Measurements from ENCODE around the gene FXN. TPM values are rescaled to one million over a fixed set of nuclear protein-coding genes. Genes with fewer than 3 reads are reported as not detected.
A peak's percentile ranks its signal among the peaks of the same experiment; 100 is the strongest.

FXN gene
- total and polyA plus RNA-seq, 12 donors, result 7.8 to 41.8 (median 35.0) TPM

DNA sequence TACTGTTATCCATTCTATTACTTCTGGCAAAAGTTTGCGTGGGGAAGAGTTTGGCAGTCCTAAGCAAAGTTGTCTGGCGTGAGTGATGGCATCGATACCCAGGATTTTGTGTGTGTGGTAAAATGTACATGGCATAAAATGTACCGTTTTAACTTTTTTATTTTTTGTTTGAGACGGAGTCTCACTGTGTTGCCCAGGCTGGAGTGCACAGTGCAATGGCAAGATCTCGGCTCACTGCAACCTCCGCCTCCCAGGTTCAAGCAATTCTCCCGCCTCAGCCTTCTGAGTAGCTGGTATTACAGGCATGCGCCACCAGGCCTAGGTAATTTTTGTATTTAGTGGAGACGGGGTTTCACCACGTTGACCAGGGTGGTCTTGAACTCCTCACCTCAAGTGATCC is 83.1 kb downstream of the FXN start:
- DNase-seq (no peak), ATAC-seq (no peak)
- Histone ChIP-seq H3K9me3 (no peaks in the 10 kb centered on the region), H3K4me3 (no peak overlapping the region), H3K27ac (no peak overlapping the region), H3K4me1 (peaks cover 4 to 20% (median 14%) of the 10 kb centered on the region in 9 donors), H3K27me3 (no peaks in the 10 kb centered on the region), H3K36me3 (no peaks in the 10 kb centered on the region)
- TF ChIP-seq, protein P1, sequence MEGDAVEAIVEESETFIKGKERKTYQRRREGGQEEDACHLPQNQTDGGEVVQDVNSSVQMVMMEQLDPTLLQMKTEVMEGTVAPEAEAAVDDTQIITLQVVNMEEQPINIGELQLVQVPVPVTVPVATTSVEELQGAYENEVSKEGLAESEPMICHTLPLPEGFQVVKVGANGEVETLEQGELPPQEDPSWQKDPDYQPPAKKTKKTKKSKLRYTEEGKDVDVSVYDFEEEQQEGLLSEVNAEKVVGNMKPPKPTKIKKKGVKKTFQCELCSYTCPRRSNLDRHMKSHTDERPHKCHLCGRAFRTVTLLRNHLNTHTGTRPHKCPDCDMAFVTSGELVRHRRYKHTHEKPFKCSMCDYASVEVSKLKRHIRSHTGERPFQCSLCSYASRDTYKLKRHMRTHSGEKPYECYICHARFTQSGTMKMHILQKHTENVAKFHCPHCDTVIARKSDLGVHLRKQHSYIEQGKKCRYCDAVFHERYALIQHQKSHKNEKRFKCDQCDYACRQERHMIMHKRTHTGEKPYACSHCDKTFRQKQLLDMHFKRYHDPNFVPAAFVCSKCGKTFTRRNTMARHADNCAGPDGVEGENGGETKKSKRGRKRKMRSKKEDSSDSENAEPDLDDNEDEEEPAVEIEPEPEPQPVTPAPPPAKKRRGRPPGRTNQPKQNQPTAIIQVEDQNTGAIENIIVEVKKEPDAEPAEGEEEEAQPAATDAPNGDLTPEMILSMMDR (IDR thresholded peaks at IDR 0.05), result no peak
- intact Hi-C loops (cut with DNase I), result loop anchor here in 2 of 10 donors (10.0 kb wide), 2 partner anchors 64 to 76 kb away; no protein-coding TSS in a partner anchor
- WGBS, 2 donors, result 92 to 93% methylated on average over 11 of the region's 11 CpGs

DNA sequence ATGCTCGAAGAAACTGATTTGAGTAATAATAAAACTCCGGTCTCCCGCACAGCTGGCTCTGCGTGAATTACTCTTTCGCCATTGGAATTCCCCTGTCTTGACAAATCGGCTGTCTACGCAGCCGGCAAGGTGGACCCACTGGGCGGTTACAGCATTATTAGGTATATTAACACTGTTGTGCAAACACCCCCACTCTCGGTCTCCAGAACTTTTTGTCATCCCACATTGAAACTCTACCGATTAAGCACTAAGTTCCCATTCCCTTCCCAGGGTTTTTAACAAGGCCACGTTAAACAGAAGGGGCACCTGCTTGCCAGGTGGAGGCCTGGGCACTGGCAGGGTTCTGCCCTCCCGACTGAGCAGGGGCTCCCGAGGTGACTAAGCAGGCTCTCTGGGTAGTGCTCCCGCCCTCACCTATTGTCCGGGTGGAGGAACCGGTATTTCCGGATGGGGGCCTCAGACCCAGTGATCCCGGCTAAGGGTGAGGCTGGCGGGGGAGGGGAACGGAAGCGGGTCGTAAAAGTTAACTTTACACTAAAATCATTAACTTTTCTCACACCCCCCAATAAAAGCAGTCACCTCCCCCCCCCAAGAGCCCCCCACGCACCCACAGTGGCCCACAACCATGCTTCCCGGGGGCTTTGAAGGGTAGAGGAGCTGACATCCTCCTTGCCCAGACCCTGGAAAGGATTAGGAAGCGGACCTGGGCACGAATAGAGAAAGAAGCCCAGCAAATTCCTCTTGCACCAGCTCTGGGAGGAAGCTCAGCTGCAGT is 85.0 kb downstream of the FXN start:
- Histone ChIP-seq H3K9me3 (no peaks in the 10 kb centered on the region), H3K27ac (peak overlapping the region; percentile 55 to 96 (median 90)), H3K36me3 (no peaks in the 10 kb centered on the region), H3K27me3 (no peaks in the 10 kb centered on the region), H3K4me3 (peak overlapping the region; percentile 65 to 91 (median 86)), H3K4me1 (peaks cover 4 to 20% (median 14%) of the 10 kb centered on the region in 9 donors)
- DNase-seq, result peak in 1 of 2 donors; percentile 24
- WGBS, 2 donors, result 50 to 51% methylated on average over 27 of the region's 27 CpGs
- intact Hi-C loops (cut with DNase I), result loop anchor here in 7 of 10 donors (1.0 to 5.0 kb wide), 6 partner anchors 33 to 73 kb away; partner anchors contain the start of gene TJP2 (in 2 of the 7)
- TF ChIP-seq, protein P1 (IDR thresholded peaks at IDR 0.05), result no peak
- ATAC-seq, result peak in 6 of 8 donors; percentile 43 to 71 (median 54)

DNA sequence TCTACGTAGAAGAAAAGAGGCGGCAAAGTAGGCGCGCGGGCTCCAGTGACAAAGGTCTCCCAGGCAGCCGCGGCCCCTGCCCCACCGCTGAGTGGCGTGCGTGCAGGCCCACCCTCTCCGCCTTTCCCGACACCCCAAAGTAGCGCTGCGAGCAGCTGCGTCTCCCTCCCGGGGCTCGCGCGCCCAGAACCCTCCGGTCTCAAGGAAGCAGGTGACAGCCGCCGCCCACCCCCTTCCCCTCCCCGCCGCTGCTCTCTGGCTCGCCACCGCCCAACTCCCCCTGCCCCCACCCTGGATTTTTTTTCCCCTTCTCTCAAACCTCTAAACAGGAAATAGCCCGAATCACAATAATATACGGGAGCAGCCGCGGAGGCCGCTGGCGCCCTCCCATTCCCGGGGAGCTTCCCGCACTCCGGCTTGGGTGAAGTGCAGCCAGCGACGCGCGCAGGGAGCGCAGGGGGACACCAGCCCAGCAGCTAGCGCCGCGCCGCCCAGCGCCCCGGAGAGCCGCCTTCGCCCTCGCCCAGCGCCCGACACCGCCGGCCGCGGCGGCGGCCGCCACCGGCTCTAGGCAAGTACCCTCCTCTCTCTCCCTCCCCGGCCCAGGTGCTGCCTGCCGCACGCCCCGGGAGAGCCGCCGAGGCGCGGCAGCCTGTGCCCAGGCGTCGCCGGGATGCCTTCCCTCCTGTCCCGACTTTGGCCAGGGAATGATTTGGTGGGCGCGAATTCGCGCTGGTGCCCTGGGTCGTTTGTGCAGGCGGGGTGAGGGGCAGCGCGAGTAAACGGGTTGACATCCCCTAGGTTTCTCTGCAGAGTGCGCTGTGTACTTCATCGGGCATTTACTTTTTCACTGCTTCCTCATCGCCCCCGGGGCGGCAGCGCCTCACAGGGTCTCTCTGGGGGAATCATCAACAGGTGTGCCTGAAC is 85.9 kb downstream of the FXN start:
- ATAC-seq, result peak; percentile 62 to 82 (median 72)
- TF ChIP-seq, protein P1 (IDR thresholded peaks at IDR 0.05), result peak in 4 of 9 donors; percentile 4 to 27 (median 22)
- Histone ChIP-seq H3K27ac (peak overlapping the region; percentile 55 to 96 (median 90)), H3K4me1 (peaks cover 4 to 20% (median 14%) of the 10 kb centered on the region in 9 donors), H3K4me3 (peak overlapping the region; percentile 65 to 91 (median 86)), H3K27me3 (no peaks in the 10 kb centered on the region), H3K36me3 (no peaks in the 10 kb centered on the region), H3K9me3 (no peaks in the 10 kb centered on the region)
- intact Hi-C loops (cut with DNase I), result loop anchor here in 7 of 10 donors (1.0 to 5.0 kb wide), 6 partner anchors 34 to 72 kb away; partner anchors contain the start of gene TJP2 (in 2 of the 7)
- WGBS, 2 donors, result 0% methylated on average over 75 to 86 of the region's 86 CpGs
- DNase-seq, result peak; percentile 56 to 61
